NCI-H524 (cell line): ENCODE data around the gene INSL3.

Source experiments
- DNase-seq, 2 experiments: peaks; one replicate each; lab custom pipeline; 2025; lab: John Stamatoyannopoulos, UW

The INSL3 gene

GRCh38 chr19:17821190-17821589, at the start of gene INSL3:
TSS of gene INSL3 (minus strand) at chr19:17821519. CDS start at chr19:17821506, 13 bp downstream.
- no peak for DNase-seq

- DNase-seq = no peak
These were observed 47.8 kb upstream of the INSL3 start for GRCh38 chr19:17869114-17869608.

GRCh38 chr19:17868669-17869068, 47.4 kb upstream of the INSL3 start:
- DNase-seq = no peak

GRCh38 chr19:17866964-17867486, 45.7 kb upstream of the INSL3 start:
- DNase-seq = no peak

- no peak for DNase-seq
These were observed 45.1 kb upstream of the INSL3 start for GRCh38 chr19:17866312-17866963.

GRCh38 chr19:17865364-17866311, 44.3 kb upstream of the INSL3 start:
- no peak for DNase-seq

- DNase-seq = peak in 1 of 2 experiments; percentile 51
These were observed 42.3 kb upstream of the INSL3 start for GRCh38 chr19:17863520-17864182.

- no peak for DNase-seq
These were observed 41.6 kb upstream of the INSL3 start for GRCh38 chr19:17862711-17863519.

- no peak for DNase-seq
These were observed 40.5 kb upstream of the INSL3 start for GRCh38 chr19:17861542-17862402.

GRCh38 chr19:17860993-17861360, 39.7 kb upstream of the INSL3 start:
- DNase-seq = no peak

GRCh38 chr19:17860331-17860992, 39.1 kb upstream of the INSL3 start:
- DNase-seq = no peak

GRCh38 chr19:17859533-17860330, 38.4 kb upstream of the INSL3 start, which contains the start of gene RPL18A:
TSS of gene RPL18A (plus strand) at chr19:17859910. CDS start at chr19:17859957, 47 bp downstream.
- DNase-seq = peak; percentile 100

GRCh38 chr19:17855280-17856152, 34.2 kb upstream of the INSL3 start:
- peak; percentile 39 to 76 for DNase-seq

- DNase-seq = no peak
These were observed 32.7 kb upstream of the INSL3 start for GRCh38 chr19:17854061-17854460.

- no peak for DNase-seq
These were observed 27.4 kb upstream of the INSL3 start for GRCh38 chr19:17848595-17849292.

GRCh38 chr19:17847538-17848366, 26.4 kb upstream of the INSL3 start, which contains the start of gene JAK3:
TSS of gene JAK3 (minus strand) at chr19:17847982. CDS start at chr19:17844417, 3,565 bp downstream.
- peak; percentile 57 to 71 for DNase-seq
